ENCODE data around the gene GGTA1. TPM values are rescaled to one million over a fixed set of nuclear protein-coding genes. Genes with fewer than 3 reads are reported as not detected.

The GGTA1 gene
- total RNA-seq (ENCODE audit: unreplicated experiment): not detected
- long read RNA-seq: 0 reads

DNA sequence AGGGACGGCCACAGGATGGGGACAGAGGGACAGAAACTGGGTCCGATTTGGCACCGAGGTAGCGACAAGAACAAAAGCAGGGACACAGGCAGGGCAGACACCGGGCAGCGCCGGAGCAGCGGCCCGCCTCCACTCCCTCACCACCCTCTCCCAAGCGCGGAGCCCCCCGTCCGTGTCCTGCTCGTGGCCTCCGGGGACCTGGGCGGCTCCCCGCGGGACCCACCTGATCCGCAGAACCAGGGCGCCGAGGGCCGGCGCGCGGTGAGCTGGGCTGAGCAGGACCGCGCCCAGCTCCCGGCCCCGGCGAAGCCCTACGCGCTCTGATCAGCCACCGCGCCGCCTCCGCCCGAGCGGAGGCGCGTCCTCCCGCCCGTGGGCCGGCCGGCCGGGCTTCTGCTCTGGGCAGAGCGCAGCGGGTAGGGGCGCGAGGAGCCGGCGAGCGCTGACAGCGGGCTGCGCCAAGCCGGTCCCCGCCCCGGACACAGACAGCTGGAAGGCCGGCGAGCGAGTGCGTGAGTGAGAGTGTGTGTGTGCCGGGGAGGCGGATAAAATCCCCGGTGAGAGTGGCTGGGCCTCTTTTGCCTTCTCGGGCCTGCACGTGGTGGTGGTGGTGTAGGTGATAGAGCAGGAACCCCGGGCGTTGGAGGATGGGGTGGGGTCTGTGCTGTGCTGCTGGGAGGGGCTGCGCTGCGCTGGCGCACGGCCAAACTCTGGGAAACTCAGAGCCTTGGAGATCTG, at the start of gene GGTA1:
TSS of gene GGTA1 (minus strand) at position 418 of the 738 bp plus-strand sequence. CDS start 31,922 bp downstream, outside the sequence.
- Mint-ChIP-seq H3K4me3 (ENCODE audit: unreplicated experiment) (peak within 1 kb of the TSS; percentile 89), H3K27ac (ENCODE audit: unreplicated experiment) (peak within 1 kb of the TSS; percentile 25), H3K36me3 (ENCODE audit: unreplicated experiment) (peaks cover 9% of the 10 kb centered on the region), H3K4me1 (ENCODE audit: low read depth, unreplicated experiment) (peaks cover 6% of the 10 kb centered on the region), H3K27me3 (ENCODE audit: unreplicated experiment) (peaks cover 20% of the 10 kb centered on the region), H3K9me3 (ENCODE audit: unreplicated experiment) (peaks cover 7% of the 10 kb centered on the region)
- TF ChIP-seq, protein P1, sequence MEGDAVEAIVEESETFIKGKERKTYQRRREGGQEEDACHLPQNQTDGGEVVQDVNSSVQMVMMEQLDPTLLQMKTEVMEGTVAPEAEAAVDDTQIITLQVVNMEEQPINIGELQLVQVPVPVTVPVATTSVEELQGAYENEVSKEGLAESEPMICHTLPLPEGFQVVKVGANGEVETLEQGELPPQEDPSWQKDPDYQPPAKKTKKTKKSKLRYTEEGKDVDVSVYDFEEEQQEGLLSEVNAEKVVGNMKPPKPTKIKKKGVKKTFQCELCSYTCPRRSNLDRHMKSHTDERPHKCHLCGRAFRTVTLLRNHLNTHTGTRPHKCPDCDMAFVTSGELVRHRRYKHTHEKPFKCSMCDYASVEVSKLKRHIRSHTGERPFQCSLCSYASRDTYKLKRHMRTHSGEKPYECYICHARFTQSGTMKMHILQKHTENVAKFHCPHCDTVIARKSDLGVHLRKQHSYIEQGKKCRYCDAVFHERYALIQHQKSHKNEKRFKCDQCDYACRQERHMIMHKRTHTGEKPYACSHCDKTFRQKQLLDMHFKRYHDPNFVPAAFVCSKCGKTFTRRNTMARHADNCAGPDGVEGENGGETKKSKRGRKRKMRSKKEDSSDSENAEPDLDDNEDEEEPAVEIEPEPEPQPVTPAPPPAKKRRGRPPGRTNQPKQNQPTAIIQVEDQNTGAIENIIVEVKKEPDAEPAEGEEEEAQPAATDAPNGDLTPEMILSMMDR (IDR thresholded peaks at IDR 0.05; ENCODE audit: partially characterized antibody, unreplicated experiment): no peak
- peak; percentile 74 for DNase-seq

DNA sequence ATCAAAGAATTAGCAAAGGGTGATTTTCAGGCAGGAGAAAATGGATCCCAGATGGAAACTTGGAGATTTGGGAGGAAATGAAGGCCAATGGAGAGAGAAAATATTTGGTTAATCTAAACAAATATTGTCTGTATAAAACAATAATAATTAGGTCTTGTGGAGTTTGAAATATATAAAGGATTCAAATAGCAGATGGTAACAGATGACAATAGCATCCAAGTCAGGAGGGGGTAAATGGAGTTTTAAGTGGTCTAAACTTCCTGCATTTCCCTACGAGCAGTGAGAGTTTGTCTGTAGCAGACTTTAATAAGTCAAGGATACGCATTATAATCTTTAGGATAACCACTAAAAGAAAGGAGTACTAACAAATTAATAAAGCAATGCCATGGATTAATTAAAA, 49.0 kb upstream of the GGTA1 start:
- Mint-ChIP-seq H3K27me3 (ENCODE audit: unreplicated experiment) (peaks cover 15% of the 10 kb centered on the region), H3K27ac (ENCODE audit: unreplicated experiment) (no peak overlapping the region), H3K4me3 (ENCODE audit: unreplicated experiment) (no peak overlapping the region), H3K4me1 (ENCODE audit: low read depth, unreplicated experiment) (peaks cover 2% of the 10 kb centered on the region), H3K36me3 (ENCODE audit: unreplicated experiment) (no peaks in the 10 kb centered on the region), H3K9me3 (ENCODE audit: unreplicated experiment) (peaks cover 3% of the 10 kb centered on the region)
- TF ChIP-seq, protein P1 (IDR thresholded peaks at IDR 0.05; ENCODE audit: partially characterized antibody, unreplicated experiment): no peak
- no peak for DNase-seq

DNA sequence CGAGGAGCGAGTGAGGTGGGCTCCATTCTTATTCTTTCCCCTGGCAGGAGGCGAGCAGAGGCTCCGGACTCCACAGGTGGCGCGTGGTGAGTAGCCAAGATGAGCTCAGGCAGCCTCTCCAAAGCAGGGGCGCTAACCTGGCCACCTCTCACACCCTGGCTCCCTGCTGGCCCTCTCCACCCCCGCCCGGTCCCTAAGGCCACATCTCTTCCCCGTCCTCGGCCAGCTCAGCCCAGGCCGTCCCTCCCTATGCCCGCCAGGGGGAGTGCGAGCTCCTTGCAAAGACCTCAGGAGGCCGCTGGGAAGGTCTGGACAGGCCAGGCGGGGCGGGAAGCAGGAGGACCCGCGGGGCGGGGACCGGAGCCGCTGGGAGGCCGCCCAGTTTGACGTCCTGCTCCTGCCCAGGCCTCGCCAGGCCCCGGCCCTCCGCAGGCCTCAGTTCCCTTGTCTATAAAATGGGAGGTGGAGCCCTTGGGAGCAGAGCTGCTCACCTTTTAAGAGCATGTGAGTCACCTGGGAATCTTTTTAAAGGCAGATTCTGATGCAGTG, 46.3 kb upstream of the GGTA1 start:
- Mint-ChIP-seq H3K4me3 (ENCODE audit: unreplicated experiment) (no peak overlapping the region), H3K27ac (ENCODE audit: unreplicated experiment) (no peak overlapping the region), H3K36me3 (ENCODE audit: unreplicated experiment) (no peaks in the 10 kb centered on the region), H3K4me1 (ENCODE audit: low read depth, unreplicated experiment) (no peaks in the 10 kb centered on the region), H3K27me3 (ENCODE audit: unreplicated experiment) (peaks cover 4% of the 10 kb centered on the region), H3K9me3 (ENCODE audit: unreplicated experiment) (peaks cover 5% of the 10 kb centered on the region)
- DNase-seq: peak; percentile 98
- TF ChIP-seq, protein P1 (IDR thresholded peaks at IDR 0.05; ENCODE audit: partially characterized antibody, unreplicated experiment): peak; percentile 94

DNA sequence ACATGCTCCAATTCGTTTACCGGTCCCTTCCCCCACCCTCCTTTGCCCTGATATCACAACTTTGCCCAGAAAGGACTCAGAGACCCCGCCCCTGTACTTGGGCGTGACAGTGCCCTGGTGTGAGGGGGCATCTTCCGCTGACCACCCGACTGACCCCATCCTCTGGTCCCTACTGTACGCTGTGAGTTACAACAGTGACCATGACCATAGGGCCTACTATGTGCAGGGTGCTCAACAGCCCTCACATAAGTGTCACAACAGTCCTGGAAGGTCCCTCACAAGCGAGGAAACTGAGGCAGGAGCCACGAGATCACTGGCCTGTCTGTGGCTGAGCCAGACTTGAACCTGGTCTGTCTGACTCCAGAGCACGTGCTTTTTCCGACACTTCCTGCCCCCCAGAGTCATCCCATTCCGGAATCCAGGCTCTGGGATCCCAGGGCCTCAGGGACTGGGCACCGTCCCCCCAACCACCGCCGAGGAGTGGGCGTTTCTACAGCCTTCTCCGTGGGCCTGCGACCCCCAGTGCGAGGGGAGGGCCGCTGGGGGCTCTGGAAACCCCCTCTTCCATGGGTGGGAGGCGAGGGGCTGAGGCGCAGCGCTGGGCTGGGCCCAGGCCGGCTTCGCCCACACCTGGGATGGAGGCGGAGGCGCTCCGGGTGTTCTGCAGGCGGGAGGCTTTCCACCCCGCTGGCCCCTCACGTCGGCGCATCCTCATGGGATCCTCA, 45.7 kb upstream of the GGTA1 start:
- DNase-seq: no peak
- Mint-ChIP-seq H3K4me1 (ENCODE audit: low read depth, unreplicated experiment) (no peaks in the 10 kb centered on the region), H3K27me3 (ENCODE audit: unreplicated experiment) (peaks cover 4% of the 10 kb centered on the region), H3K27ac (ENCODE audit: unreplicated experiment) (no peak overlapping the region), H3K9me3 (ENCODE audit: unreplicated experiment) (peaks cover 5% of the 10 kb centered on the region), H3K4me3 (ENCODE audit: unreplicated experiment) (no peak overlapping the region), H3K36me3 (ENCODE audit: unreplicated experiment) (no peaks in the 10 kb centered on the region)
- TF ChIP-seq, protein P1 (IDR thresholded peaks at IDR 0.05; ENCODE audit: partially characterized antibody, unreplicated experiment): no peak

All from glutamatergic neuron (in vitro differentiated cells).